ENCODE data around the gene ZNF845.

GRCh38 chr19:53357821-53358581 is 24.5 kb downstream of the ZNF845 start:
- TF ChIP-seq CTCF (IDR thresholded peaks at IDR 0.05) (no peak), POLR2A (IDR thresholded peaks at IDR 0.05) (no peak)

All from adrenal gland (tissue), 5 donors.